Measurements from ENCODE around the gene BHLHA9.

Gene BHLHA9

GRCh38 chr17:1271441-1271840 is 1.2 kb downstream of the BHLHA9 start:
- Histone ChIP-seq H3K79me2 (no peaks in the 10 kb centered on the region), H3K4me1 (no peaks in the 10 kb centered on the region), H3K4me2 (ENCODE audit: low read length) (no peak overlapping the region), H3K27ac (no peak overlapping the region), H3K9me3 (ENCODE audit: control insufficient read depth, low read length) (no peaks in the 10 kb centered on the region), H2AFZ (no peak overlapping the region), H3K9ac (no peak overlapping the region), H3K27me3 (ENCODE audit: control insufficient read depth, insufficient read depth, low read length) (no peaks in the 10 kb centered on the region), H3K4me3 (ENCODE audit: low read depth, low read length) (no peak overlapping the region), H3K36me3 (ENCODE audit: control insufficient read depth, insufficient read depth, low read length) (no peaks in the 10 kb centered on the region)
- TF ChIP-seq, protein P1, sequence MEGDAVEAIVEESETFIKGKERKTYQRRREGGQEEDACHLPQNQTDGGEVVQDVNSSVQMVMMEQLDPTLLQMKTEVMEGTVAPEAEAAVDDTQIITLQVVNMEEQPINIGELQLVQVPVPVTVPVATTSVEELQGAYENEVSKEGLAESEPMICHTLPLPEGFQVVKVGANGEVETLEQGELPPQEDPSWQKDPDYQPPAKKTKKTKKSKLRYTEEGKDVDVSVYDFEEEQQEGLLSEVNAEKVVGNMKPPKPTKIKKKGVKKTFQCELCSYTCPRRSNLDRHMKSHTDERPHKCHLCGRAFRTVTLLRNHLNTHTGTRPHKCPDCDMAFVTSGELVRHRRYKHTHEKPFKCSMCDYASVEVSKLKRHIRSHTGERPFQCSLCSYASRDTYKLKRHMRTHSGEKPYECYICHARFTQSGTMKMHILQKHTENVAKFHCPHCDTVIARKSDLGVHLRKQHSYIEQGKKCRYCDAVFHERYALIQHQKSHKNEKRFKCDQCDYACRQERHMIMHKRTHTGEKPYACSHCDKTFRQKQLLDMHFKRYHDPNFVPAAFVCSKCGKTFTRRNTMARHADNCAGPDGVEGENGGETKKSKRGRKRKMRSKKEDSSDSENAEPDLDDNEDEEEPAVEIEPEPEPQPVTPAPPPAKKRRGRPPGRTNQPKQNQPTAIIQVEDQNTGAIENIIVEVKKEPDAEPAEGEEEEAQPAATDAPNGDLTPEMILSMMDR (IDR thresholded peaks at IDR 0.05), result no peak

- Histone ChIP-seq H3K9me3 (ENCODE audit: control insufficient read depth, low read length) (no peaks in the 10 kb centered on the region), H3K4me3 (ENCODE audit: low read depth, low read length) (no peak overlapping the region), H3K27ac (no peak overlapping the region), H3K79me2 (no peaks in the 10 kb centered on the region), H3K36me3 (ENCODE audit: control insufficient read depth, insufficient read depth, low read length) (no peaks in the 10 kb centered on the region), H3K4me2 (ENCODE audit: low read length) (no peak overlapping the region), H3K27me3 (ENCODE audit: control insufficient read depth, insufficient read depth, low read length) (no peaks in the 10 kb centered on the region), H3K9ac (no peak overlapping the region), H2AFZ (no peak overlapping the region), H3K4me1 (no peaks in the 10 kb centered on the region)
- TF ChIP-seq, protein P1 (IDR thresholded peaks at IDR 0.05), result no peak
These were observed 2.5 kb downstream of the BHLHA9 start for GRCh38 chr17:1272701-1273100.

GRCh38 chr17:1273492-1274244 is 3.4 kb downstream of the BHLHA9 start:
- Histone ChIP-seq H3K4me1 (no peaks in the 10 kb centered on the region), H3K4me2 (ENCODE audit: low read length) (no peak overlapping the region), H3K27me3 (ENCODE audit: control insufficient read depth, insufficient read depth, low read length) (no peaks in the 10 kb centered on the region), H3K9ac (no peak overlapping the region), H3K4me3 (ENCODE audit: low read depth, low read length) (no peak overlapping the region), H3K27ac (no peak overlapping the region), H3K36me3 (ENCODE audit: control insufficient read depth, insufficient read depth, low read length) (no peaks in the 10 kb centered on the region), H2AFZ (no peak overlapping the region), H3K9me3 (ENCODE audit: control insufficient read depth, low read length) (no peaks in the 10 kb centered on the region), H3K79me2 (no peaks in the 10 kb centered on the region)
- TF ChIP-seq, protein P1 (IDR thresholded peaks at IDR 0.05), result no peak

DNA sequence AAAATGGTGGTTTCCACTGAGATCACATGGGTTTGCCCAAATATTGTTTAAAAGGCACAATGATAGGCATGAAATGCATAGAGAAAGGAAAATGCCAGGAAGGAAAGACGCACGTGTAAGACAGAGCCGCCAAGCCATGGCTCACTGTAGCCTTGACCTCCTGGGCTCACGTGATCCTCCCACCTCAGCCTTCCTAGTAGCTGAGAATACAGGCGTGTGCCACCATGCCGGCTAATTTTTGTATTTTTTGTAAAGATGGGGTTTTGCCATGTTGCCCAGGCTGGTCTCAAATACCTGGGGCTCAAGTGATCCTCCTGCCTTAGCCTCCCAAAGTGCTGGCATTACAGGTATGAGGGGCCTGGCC is 4.0 kb downstream of the BHLHA9 start:
- TF ChIP-seq, protein P1 (IDR thresholded peaks at IDR 0.05), result no peak
- no peak overlapping the region for H3K4me3 ChIP-seq (ENCODE audit: low read depth, low read length)
- H3K36me3 ChIP-seq (ENCODE audit: control insufficient read depth, insufficient read depth, low read length), result no peaks in the 10 kb centered on the region
- no peaks in the 10 kb centered on the region for H3K4me1 ChIP-seq
- no peak overlapping the region for H3K4me2 ChIP-seq (ENCODE audit: low read length)
- no peaks in the 10 kb centered on the region for H3K27me3 ChIP-seq (ENCODE audit: control insufficient read depth, insufficient read depth, low read length)
- no peaks in the 10 kb centered on the region for H3K79me2 ChIP-seq
- H3K9me3 ChIP-seq (ENCODE audit: control insufficient read depth, low read length), result no peaks in the 10 kb centered on the region
- no peak overlapping the region for H2AFZ ChIP-seq
- no peak overlapping the region for H3K27ac ChIP-seq
- H3K9ac ChIP-seq, result no peak overlapping the region
